ENCODE results near the gene ANXA11.

Gene ANXA11

GRCh38 chr10:80194373-80195045, 10.8 kb downstream of the ANXA11 start:
- no peak overlapping the region for H3K4me3 ChIP-seq (ENCODE audit: low read length)
- no peak for DNase-seq (ENCODE audit: low read depth, low spot score)

GRCh38 chr10:80192553-80192952, 12.8 kb downstream of the ANXA11 start:
- no peak overlapping the region for H3K4me3 ChIP-seq (ENCODE audit: low read length)
- no peak for DNase-seq (ENCODE audit: low read depth, low spot score)

- DNase-seq (ENCODE audit: low read depth, low spot score): no peak
- H3K4me3 ChIP-seq (ENCODE audit: low read length): no peak overlapping the region
Measured at GRCh38 chr10:80191589-80192270, 13.6 kb downstream of the ANXA11 start.

GRCh38 chr10:80188713-80189112, 16.6 kb downstream of the ANXA11 start:
- H3K4me3 ChIP-seq (ENCODE audit: low read length): peak overlapping the region; percentile 23
- DNase-seq (ENCODE audit: low read depth, low spot score): no peak

GRCh38 chr10:80187465-80188409, 17.6 kb downstream of the ANXA11 start:
- peak overlapping the region; percentile 47 for H3K4me3 ChIP-seq (ENCODE audit: low read length)
- peak; percentile 97 for DNase-seq (ENCODE audit: low read depth, low spot score)

GRCh38 chr10:80187060-80187459, 18.3 kb downstream of the ANXA11 start:
- H3K4me3 ChIP-seq (ENCODE audit: low read length): peak overlapping the region; percentile 47
- DNase-seq (ENCODE audit: low read depth, low spot score): no peak

- peak overlapping the region; percentile 47; the same call in 1 of the 2 replicates for H3K4me3 ChIP-seq (ENCODE audit: low read length)
- DNase-seq (ENCODE audit: low read depth, low spot score): no peak
Measured at GRCh38 chr10:80186364-80187012, 18.8 kb downstream of the ANXA11 start.

- no peak for DNase-seq (ENCODE audit: low read depth, low spot score)
- no peak overlapping the region for H3K4me3 ChIP-seq (ENCODE audit: low read length)
Measured at GRCh38 chr10:80185578-80186299, 19.6 kb downstream of the ANXA11 start.

- no peak overlapping the region for H3K4me3 ChIP-seq (ENCODE audit: low read length)
- DNase-seq (ENCODE audit: low read depth, low spot score): no peak
Measured at GRCh38 chr10:80184291-80184690, 21.0 kb downstream of the ANXA11 start.

- no peak overlapping the region for H3K4me3 ChIP-seq (ENCODE audit: low read length)
Measured at GRCh38 chr10:80183436-80183835, 21.9 kb downstream of the ANXA11 start.

GRCh38 chr10:80182986-80183385, 22.4 kb downstream of the ANXA11 start:
- no peak overlapping the region for H3K4me3 ChIP-seq (ENCODE audit: low read length)
- DNase-seq (ENCODE audit: low read depth, low spot score): no peak

More at GRCh38 chr10:80183436-80183835, 21.9 kb downstream of the ANXA11 start:
- no peak for DNase-seq (ENCODE audit: low read depth, low spot score)

GRCh38 chr10:80177781-80178636, 27.3 kb downstream of the ANXA11 start:
- no peak overlapping the region for H3K4me3 ChIP-seq (ENCODE audit: low read length)
- DNase-seq (ENCODE audit: low read depth, low spot score): no peak

- no peak overlapping the region for H3K4me3 ChIP-seq (ENCODE audit: low read length)
- no peak for DNase-seq (ENCODE audit: low read depth, low spot score)
Measured at GRCh38 chr10:80176526-80176925, 28.8 kb downstream of the ANXA11 start.

GRCh38 chr10:80174641-80175395, 30.5 kb downstream of the ANXA11 start:
- H3K4me3 ChIP-seq (ENCODE audit: low read length): no peak overlapping the region
- no peak for DNase-seq (ENCODE audit: low read depth, low spot score)

- no peak overlapping the region for H3K4me3 ChIP-seq (ENCODE audit: low read length)
- DNase-seq (ENCODE audit: low read depth, low spot score): no peak
Measured at GRCh38 chr10:80173466-80173865, 31.9 kb downstream of the ANXA11 start.

GRCh38 chr10:80172896-80173295, 32.4 kb downstream of the ANXA11 start:
- no peak for DNase-seq (ENCODE audit: low read depth, low spot score)
- H3K4me3 ChIP-seq (ENCODE audit: low read length): no peak overlapping the region

- H3K4me3 ChIP-seq (ENCODE audit: low read length): no peak overlapping the region
- DNase-seq (ENCODE audit: low read depth, low spot score): no peak
Measured at GRCh38 chr10:80171248-80171660, 34.1 kb downstream of the ANXA11 start.

Data from Jurkat, Clone E6-1 (cell line).